ENCODE results near the gene SMIM1.

The SMIM1 gene

GRCh38 chr1:3817821-3818597 is 45.5 kb downstream of the SMIM1 start:
- no peaks in the 10 kb centered on the region for H3K9me3 ChIP-seq (ENCODE audit: control insufficient read depth, insufficient read depth, low read length)
- H3K4me2 ChIP-seq (ENCODE audit: low read length), result no peak overlapping the region
- H3K27me3 ChIP-seq (ENCODE audit: control insufficient read depth, low read length), result no peaks in the 10 kb centered on the region
- no peaks in the 10 kb centered on the region for H3F3A ChIP-seq (ENCODE audit: control insufficient read depth, insufficient read depth)
- H3K9me2 ChIP-seq (replicated peaks; ENCODE audit: control insufficient read depth, low read length), result no peaks in the 10 kb centered on the region
- H3K36me3 ChIP-seq (ENCODE audit: control insufficient read depth, low read length), result peaks cover 32% of the 10 kb centered on the region
- no peak overlapping the region for H3K4me3 ChIP-seq (ENCODE audit: low read length)
- TF ChIP-seq EZH2phosphoT487 (IDR thresholded peaks at IDR 0.05; ENCODE audit: borderline replicate concordance, low read length), result no peak
- no peak for TF ChIP-seq CTCF (IDR thresholded peaks at IDR 0.05; ENCODE audit: low read depth, low read length, poor library complexity, severe bottlenecking)
- no peaks in the 10 kb centered on the region for H4K20me1 ChIP-seq (ENCODE audit: control insufficient read depth, insufficient read depth, low read depth, low read length)
- H3K27ac ChIP-seq (ENCODE audit: low read depth, low read length), result no peak overlapping the region
- H3K79me2 ChIP-seq (ENCODE audit: control insufficient read depth, low read length), result no peaks in the 10 kb centered on the region
- no peaks in the 10 kb centered on the region for H3K4me1 ChIP-seq (ENCODE audit: control insufficient read depth, low read length)

GRCh38 chr1:3819771-3820200 is 47.2 kb downstream of the SMIM1 start:
- Histone ChIP-seq H3K9me3 (ENCODE audit: control insufficient read depth, insufficient read depth, low read length) (no peaks in the 10 kb centered on the region), H3K4me3 (ENCODE audit: low read length) (no peak overlapping the region), H3K4me2 (ENCODE audit: low read length) (no peak overlapping the region), H4K20me1 (ENCODE audit: control insufficient read depth, insufficient read depth, low read depth, low read length) (no peaks in the 10 kb centered on the region), H3K36me3 (ENCODE audit: control insufficient read depth, low read length) (peaks cover 37% of the 10 kb centered on the region), H3K79me2 (ENCODE audit: control insufficient read depth, low read length) (no peaks in the 10 kb centered on the region), H3K27ac (ENCODE audit: low read depth, low read length) (no peak overlapping the region), H3K9me2 (replicated peaks; ENCODE audit: control insufficient read depth, low read length) (no peaks in the 10 kb centered on the region), H3K27me3 (ENCODE audit: control insufficient read depth, low read length) (no peaks in the 10 kb centered on the region), H3F3A (ENCODE audit: control insufficient read depth, insufficient read depth) (no peaks in the 10 kb centered on the region), H3K4me1 (ENCODE audit: control insufficient read depth, low read length) (no peaks in the 10 kb centered on the region)
- TF ChIP-seq EZH2phosphoT487 (IDR thresholded peaks at IDR 0.05; ENCODE audit: borderline replicate concordance, low read length), result no peak
- no peak for TF ChIP-seq CTCF (IDR thresholded peaks at IDR 0.05; ENCODE audit: low read depth, low read length, poor library complexity, severe bottlenecking)

GRCh38 chr1:3820316-3820715 is 47.8 kb downstream of the SMIM1 start:
- no peaks in the 10 kb centered on the region for H3K79me2 ChIP-seq (ENCODE audit: control insufficient read depth, low read length)
- no peaks in the 10 kb centered on the region for H4K20me1 ChIP-seq (ENCODE audit: control insufficient read depth, insufficient read depth, low read depth, low read length)
- no peaks in the 10 kb centered on the region for H3F3A ChIP-seq (ENCODE audit: control insufficient read depth, insufficient read depth)
- peaks cover 35% of the 10 kb centered on the region for H3K36me3 ChIP-seq (ENCODE audit: control insufficient read depth, low read length)
- TF ChIP-seq CTCF (IDR thresholded peaks at IDR 0.05; ENCODE audit: low read depth, low read length, poor library complexity, severe bottlenecking), result no peak
- no peak for TF ChIP-seq EZH2phosphoT487 (IDR thresholded peaks at IDR 0.05; ENCODE audit: borderline replicate concordance, low read length)
- H3K9me3 ChIP-seq (ENCODE audit: control insufficient read depth, insufficient read depth, low read length), result no peaks in the 10 kb centered on the region
- H3K4me1 ChIP-seq (ENCODE audit: control insufficient read depth, low read length), result no peaks in the 10 kb centered on the region
- no peaks in the 10 kb centered on the region for H3K27me3 ChIP-seq (ENCODE audit: control insufficient read depth, low read length)
- no peaks in the 10 kb centered on the region for H3K9me2 ChIP-seq (replicated peaks; ENCODE audit: control insufficient read depth, low read length)
- no peak overlapping the region for H3K4me2 ChIP-seq (ENCODE audit: low read length)
- H3K27ac ChIP-seq (ENCODE audit: low read depth, low read length), result no peak overlapping the region
- H3K4me3 ChIP-seq (ENCODE audit: low read length), result no peak overlapping the region
